Body of pancreas (tissue), 4 donors: Measurements from ENCODE around the gene ZNF521. TPM values are rescaled to one million over a fixed set of nuclear protein-coding genes. Genes with fewer than 3 reads are reported as not detected.

Experiments
- ATAC-seq: fragments of 150-250 bp; one replicate; pipeline ENCODE4 v1.9.1; 2016
- DNase-seq, 4 donors: peaks; one replicate each; pipeline ENCODE4 v3.0.0-alpha.2; 2019
- H3K27ac ChIP-seq, 4 donors: fragments of 200-600 bp; sonication (generic); 1 replicate in 3 of 4; 2 replicates in 1 of 4; pipeline versions ENCODE4 v1.5.1 to v1.6.1; 2016 to 2019; ENCODE audit warnings: mild to moderate bottlenecking in 1 of 4, mixed read lengths in 1 of 4, moderate library complexity in 1 of 4
- H3K27me3 ChIP-seq, 2 donors: fragments of 200-600 bp; sonication (generic); one replicate each; pipeline ENCODE4 v1.6.0; 2016; ENCODE audit warnings: mild to moderate bottlenecking in 1 of 2
- H3K36me3 ChIP-seq, 2 donors: fragments of 200-600 bp; sonication (generic); replicated peaks in 1 of 2; 2 replicates each; pipeline ENCODE4 v1.5.1; 2016; ENCODE audit warnings: low read depth in 2 of 2; ENCODE audit not compliant: insufficient read depth in 1 of 2
- H3K4me1 ChIP-seq: fragments of 200-600 bp; sonication (generic); one replicate; pipeline ENCODE4 v1.6.0; 2016
- H3K4me3 ChIP-seq, 2 donors: fragments of 200-600 bp; sonication (generic); 1 replicate in 1 of 2; 2 replicates in 1 of 2; pipeline ENCODE4 v1.5.1; 2016 to 2019
- H3K9me3 ChIP-seq, 3 donors: fragments of 200-600 bp; sonication (generic); 1 replicate in 2 of 3; 2 replicates in 1 of 3; pipeline ENCODE4 v1.5.1; 2016
- POLR2A ChIP-seq, 3 donors: fragments of 450-650 bp; IDR thresholded peaks; one replicate each; pipeline ENCODE4 v1.6.1; 2016; ENCODE audit warnings: antibody characterized with exemption in 3 of 3, mild to moderate bottlenecking in 2 of 3
- WGBS, 2 donors: methylation state at CpG; one replicate each; pipeline ENCODE4 v1.1.5; 2017; 5-methylcytosine and 5-hydroxymethylcytosine counted together
- intact Hi-C: fragments of 100-400 bp; cut with DNase I; formaldehyde crosslinking; loops from one replicate; pipeline ENCODE4 v1.15.1; 2023
- total RNA-seq, 2 donors: library from RNA; depleted of rRNA; stranded (reverse); fragments of >200 nt; gene quantifications; one replicate each; pipeline ENCODE4 v1.1.0, GENCODE V29; 2016
- TF ChIP-seq, protein P1 (sequence below), 7 experiments: fragments of 450-650 bp in 4 of 7; fragments of 200-600 bp in 3 of 7; sonication (generic) in 3 of 7; IDR thresholded peaks; one replicate each; pipeline ENCODE4 v1.5.1; 2016 to 2019; ENCODE audit warnings: antibody characterized with exemption in 7 of 7

ZNF521 gene
- total RNA-seq, 2 donors from 2014 or later: 3.3 to 17.4 TPM

DNA sequence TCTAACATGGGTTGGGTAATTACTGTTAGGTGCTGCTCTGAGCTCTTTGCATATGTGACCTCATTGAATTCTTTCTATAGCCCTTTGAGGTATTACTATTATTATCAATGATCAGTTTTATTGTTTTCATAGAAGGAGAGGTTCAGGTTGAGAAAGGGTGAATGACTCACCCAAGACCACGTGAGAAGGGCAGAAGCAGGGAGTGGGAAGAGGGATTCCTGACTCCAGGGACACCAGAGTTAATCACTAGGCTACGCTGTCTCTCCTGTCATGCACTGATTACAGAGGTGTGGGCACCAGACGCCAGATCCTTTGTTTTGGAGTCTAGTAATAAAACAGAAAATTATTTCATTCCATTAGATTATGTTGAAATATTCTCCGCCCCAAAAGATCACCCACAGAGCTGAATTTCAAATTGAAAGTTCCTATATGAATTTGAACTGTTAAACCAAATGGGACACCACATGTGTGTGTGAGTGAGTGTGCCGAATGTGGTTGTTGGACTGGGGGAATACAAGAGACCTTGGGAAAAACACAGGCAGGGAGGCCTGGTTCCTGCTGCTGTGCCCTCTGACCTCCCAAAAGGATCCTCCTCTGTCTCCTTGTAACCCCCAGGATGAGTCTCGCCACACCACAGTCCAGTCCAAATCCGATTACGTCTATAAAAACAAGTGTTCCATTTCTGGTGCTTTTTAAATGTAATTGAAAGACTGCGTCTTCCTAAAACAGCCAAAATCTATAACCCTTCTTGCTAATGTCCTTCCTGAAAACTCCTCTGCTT lies 215.4 kb downstream of the ZNF521 start:
- H3K4me1 ChIP-seq: no peaks in the 10 kb centered on the region
- H3K27me3 ChIP-seq: no peaks in the 10 kb centered on the region
- WGBS, 2 donors: 59 to 62% methylated on average over 9 of the region's 9 CpGs
- H3K36me3 ChIP-seq: no peaks in the 10 kb centered on the region
- ATAC-seq (no peak), DNase-seq (no peak)
- H3K9me3 ChIP-seq: no peaks in the 10 kb centered on the region
- H3K27ac ChIP-seq: no peak overlapping the region
- intact Hi-C loops: no loop called here
- no peak overlapping the region for H3K4me3 ChIP-seq
- TF ChIP-seq, protein P1, sequence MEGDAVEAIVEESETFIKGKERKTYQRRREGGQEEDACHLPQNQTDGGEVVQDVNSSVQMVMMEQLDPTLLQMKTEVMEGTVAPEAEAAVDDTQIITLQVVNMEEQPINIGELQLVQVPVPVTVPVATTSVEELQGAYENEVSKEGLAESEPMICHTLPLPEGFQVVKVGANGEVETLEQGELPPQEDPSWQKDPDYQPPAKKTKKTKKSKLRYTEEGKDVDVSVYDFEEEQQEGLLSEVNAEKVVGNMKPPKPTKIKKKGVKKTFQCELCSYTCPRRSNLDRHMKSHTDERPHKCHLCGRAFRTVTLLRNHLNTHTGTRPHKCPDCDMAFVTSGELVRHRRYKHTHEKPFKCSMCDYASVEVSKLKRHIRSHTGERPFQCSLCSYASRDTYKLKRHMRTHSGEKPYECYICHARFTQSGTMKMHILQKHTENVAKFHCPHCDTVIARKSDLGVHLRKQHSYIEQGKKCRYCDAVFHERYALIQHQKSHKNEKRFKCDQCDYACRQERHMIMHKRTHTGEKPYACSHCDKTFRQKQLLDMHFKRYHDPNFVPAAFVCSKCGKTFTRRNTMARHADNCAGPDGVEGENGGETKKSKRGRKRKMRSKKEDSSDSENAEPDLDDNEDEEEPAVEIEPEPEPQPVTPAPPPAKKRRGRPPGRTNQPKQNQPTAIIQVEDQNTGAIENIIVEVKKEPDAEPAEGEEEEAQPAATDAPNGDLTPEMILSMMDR (IDR thresholded peaks at IDR 0.05): no peak
- no peak for TF ChIP-seq POLR2A (IDR thresholded peaks at IDR 0.05)

DNA sequence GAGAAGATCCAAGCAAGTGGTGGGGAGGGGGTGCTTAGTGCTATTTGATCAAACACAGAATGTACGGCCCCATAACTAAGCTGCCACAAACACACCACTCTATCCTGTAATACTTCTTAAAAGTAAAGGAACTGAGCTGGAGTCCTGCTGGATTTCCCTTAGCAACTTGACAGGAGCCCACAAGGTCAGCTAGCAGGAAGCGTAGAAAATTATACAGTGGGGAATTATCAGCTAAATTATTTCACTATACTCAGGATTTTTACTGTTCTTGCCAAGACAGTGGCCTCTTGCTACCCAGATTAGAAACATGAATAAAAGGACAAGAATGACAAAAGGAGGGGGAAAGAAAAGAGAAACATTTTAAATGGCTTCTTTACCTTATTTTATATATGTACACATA lies 217.1 kb downstream of the ZNF521 start:
- Histone ChIP-seq H3K4me3 (no peak overlapping the region), H3K27me3 (no peaks in the 10 kb centered on the region), H3K36me3 (no peaks in the 10 kb centered on the region), H3K27ac (no peak overlapping the region), H3K9me3 (no peaks in the 10 kb centered on the region), H3K4me1 (no peaks in the 10 kb centered on the region)
- no peak for TF ChIP-seq POLR2A (IDR thresholded peaks at IDR 0.05)
- TF ChIP-seq, protein P1 (IDR thresholded peaks at IDR 0.05): no peak
- 49 to 57% methylated on average over 2 of the region's 2 CpGs for WGBS, 2 donors
- no peak for ATAC-seq
- intact Hi-C loops: no loop called here
- no peak for DNase-seq

DNA sequence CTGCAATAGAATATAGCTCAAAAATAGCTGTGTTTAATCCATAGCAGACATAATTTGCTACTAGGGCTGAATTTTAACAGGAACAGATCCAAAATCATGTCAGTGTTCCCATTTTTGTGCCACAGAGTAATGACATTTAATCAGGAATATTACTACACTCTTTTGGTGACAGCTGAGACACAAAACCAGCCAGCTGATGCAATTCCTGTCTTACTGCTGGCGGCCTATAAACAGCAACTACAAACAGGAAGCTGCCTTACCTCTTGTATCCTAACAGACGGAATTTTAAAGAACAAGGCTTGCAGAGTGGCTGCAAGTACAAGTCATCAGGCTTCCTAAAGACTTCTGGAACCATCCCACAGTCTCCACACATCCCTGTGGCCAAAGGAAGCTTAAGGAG lies 218.1 kb downstream of the ZNF521 start:
- H3K27ac ChIP-seq: no peak overlapping the region
- DNase-seq: no peak
- no peak for ATAC-seq
- TF ChIP-seq, protein P1 (IDR thresholded peaks at IDR 0.05): no peak
- TF ChIP-seq POLR2A (IDR thresholded peaks at IDR 0.05): no peak
- intact Hi-C loops: no loop called here
- H3K4me3 ChIP-seq: no peak overlapping the region
- H3K36me3 ChIP-seq: no peaks in the 10 kb centered on the region
- no peaks in the 10 kb centered on the region for H3K4me1 ChIP-seq
- no peaks in the 10 kb centered on the region for H3K9me3 ChIP-seq
- 53 to 71% methylated on average over 2 of the region's 2 CpGs for WGBS, 2 donors
- H3K27me3 ChIP-seq: no peaks in the 10 kb centered on the region

DNA sequence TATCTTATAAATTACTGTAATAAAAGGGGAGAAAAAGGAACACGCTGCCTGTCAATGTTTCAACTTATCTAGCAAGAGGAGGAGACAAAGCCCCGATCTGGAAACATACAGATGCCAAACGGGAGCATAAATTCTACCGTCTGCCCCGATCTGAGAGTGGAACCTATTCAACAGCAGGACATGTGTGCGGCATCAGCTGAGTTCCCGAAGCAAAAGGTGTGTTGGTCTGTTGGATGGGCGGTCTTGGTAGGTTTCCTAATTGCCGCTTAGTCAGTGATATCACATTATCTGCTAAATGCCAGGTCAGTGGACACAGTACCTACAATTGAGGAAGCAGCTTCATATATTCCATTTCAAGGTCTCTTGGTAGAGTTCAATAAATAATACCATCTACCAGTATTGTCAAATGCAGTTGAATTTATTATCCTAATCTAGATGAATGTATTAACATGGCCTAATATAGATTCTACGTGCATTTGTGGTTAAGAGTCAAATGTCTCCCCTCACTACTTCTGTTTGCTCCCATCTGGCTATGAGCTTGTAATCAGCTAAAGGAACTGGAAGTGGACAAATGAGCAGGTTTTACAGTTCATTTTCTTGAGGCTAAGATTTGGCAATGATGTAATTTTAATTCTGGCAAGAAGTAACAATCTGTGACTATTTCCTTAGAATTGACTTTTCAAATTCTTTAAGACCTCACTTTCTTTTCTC lies 219.0 kb downstream of the ZNF521 start:
- no peaks in the 10 kb centered on the region for H3K9me3 ChIP-seq
- intact Hi-C loops: no loop called here
- H3K27me3 ChIP-seq: no peaks in the 10 kb centered on the region
- no peak overlapping the region for H3K27ac ChIP-seq
- DNase-seq (no peak), ATAC-seq (no peak)
- no peak overlapping the region for H3K4me3 ChIP-seq
- H3K4me1 ChIP-seq: no peaks in the 10 kb centered on the region
- WGBS, 2 donors: 76 to 81% methylated on average over 10 of the region's 10 CpGs
- H3K36me3 ChIP-seq: no peaks in the 10 kb centered on the region
- no peak for TF ChIP-seq POLR2A (IDR thresholded peaks at IDR 0.05)
- TF ChIP-seq, protein P1 (IDR thresholded peaks at IDR 0.05): no peak
